Stimulated activated CD4-positive, alpha-beta T cell treated with anti-CD3 and anti-CD28 coated beads, Interleukin-4, amount 100 ng/mL, for 48 hours (primary cell): Measurements from ENCODE around the gene ARHGAP10.
"Not testable (repeated sequence)": the region's sequence is repeated elsewhere in the genome, so short reads cannot be mapped to it uniquely, and the experiment has no call there.

Experiments used
- DNase-seq, 2 donors: peaks; one replicate each; pipeline ENCODE4 v3.0.0-alpha.2; 2020; ENCODE audit warnings: low read depth in 2 of 2

ARHGAP10 gene

DNA sequence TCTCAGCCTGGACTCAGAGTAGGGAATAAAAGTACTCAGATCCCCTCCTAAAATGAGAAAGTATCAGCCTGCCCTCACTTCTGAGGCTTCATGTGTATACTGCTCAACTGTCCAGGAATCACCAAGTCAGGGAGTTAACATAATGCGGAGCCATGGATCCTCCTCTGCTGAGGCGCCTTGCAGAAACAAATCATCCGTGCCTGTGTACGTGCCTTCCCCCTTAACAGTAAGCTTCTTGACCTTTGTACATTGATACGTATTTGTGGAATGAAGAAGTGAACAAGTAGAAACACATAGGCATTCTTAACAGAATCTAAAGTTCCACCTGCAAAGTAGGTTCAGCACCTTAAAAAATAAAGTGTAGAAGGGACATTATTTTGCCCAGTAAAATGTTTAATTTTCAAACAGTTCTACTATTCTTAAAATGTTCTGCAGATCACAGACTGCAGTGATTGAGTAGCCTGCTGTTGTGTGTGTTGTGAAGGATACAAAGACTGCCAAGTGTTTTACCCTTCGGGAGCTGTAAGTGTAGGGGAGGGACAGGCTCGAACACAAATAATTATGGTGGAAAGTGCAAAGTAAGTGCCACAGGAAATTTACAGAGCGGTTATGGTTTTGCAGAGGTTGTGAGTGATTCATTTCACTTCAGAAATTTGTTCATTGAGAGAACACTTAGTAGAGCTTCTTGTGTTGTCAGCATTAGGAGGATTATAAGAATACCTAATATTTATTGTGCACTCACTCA, 61.9 kb downstream of the ARHGAP10 start:
- no peak for DNase-seq

- DNase-seq = no peak
These were observed 62.4 kb downstream of the ARHGAP10 start for GRCh38 chr4:147794314-147794680.

- DNase-seq = no peak
These were observed 63.0 kb downstream of the ARHGAP10 start for GRCh38 chr4:147794787-147795413.

DNA sequence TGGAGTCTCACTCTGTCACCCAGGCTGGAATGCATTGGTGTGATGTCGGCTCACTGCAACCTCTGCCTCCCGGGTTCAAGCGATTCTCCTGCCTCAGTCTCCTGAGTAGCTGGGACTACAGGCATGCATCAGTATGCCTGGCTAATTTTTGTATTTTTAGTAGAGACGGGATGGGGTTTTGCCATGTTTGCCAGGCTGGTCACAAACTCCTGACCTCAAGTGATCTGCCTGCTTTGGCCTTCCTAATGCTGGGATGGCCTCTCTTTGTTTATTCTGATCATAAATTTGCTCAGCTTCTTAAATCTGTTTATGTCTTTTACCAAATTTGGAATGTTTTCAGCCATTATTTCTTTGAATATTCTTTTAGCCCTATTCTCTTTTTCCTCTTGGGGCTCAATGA, 67.2 kb downstream of the ARHGAP10 start:
- DNase-seq = not testable (repeated sequence)

DNA sequence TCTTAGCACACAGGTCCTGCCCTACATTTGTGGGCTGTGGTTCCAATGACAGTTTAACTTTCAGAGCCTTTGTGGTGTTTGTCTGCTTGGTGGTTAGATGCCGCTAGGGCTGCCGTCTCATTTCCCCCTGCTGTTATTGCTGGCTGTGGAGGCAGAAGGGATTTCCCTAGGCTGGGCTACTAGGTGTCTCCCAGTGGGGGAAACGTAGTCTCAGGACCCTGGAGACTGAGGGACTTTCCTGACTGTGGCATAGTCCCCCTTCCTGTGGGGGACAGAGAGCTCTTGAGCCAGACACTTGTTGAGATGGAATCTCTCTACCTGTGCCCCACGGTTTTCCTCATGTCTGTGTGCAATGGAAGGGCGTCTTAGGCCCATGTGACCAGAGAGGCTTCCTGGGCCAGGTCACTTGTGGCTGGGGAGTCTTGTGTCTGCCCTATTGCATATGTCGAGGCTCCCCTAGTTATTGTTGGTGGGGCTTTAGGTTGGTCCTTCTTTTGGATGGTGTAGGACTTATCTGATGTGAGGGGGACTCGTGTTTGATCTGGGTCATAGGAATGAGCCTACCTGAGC, 68.2 kb downstream of the ARHGAP10 start:
- DNase-seq = peak; percentile 17 to 40

- DNase-seq = no peak
These were observed 69.9 kb downstream of the ARHGAP10 start for GRCh38 chr4:147801820-147802219.

DNA sequence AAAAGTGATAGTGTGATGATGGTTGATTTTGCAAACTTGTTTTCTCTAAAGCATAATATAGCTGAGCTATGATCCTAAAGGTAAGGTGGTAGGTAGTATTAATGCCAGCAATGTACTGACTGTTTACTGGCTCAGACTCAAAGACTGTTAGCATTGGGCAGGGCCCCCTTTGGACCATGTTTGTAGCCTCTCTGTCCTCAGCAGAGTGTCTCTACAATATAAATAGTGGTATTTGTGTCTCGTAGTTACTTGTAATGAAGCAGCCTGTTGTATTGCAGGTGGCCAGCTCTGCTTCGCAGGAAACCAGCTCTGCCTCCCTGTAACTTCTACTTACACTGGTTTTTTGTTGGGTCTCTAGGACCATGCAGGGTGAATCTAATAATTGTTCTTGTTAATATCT, 70.5 kb downstream of the ARHGAP10 start:
- DNase-seq = no peak

GRCh38 chr4:147805946-147806345, 74.1 kb downstream of the ARHGAP10 start:
- DNase-seq = no peak

DNA sequence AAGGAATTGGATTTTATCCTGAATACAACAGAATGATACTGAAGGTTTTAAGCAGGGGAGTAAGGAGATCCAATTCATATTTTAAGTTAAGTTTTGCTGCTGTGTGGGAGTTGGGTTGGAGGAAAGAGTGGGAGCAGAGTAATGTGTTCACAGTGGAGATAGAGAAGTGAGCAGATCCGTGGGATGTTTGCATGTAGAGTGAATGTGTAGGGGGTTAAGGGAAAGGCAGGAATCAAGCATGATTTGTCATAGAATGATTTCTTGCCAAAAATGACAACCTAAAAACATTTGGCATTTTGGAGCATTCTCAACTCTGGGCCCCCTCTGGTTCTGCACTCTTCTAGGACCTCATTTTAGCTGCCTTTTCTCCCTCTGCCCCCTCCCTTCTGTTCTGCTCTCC, 76.6 kb downstream of the ARHGAP10 start:
- no peak for DNase-seq

DNA sequence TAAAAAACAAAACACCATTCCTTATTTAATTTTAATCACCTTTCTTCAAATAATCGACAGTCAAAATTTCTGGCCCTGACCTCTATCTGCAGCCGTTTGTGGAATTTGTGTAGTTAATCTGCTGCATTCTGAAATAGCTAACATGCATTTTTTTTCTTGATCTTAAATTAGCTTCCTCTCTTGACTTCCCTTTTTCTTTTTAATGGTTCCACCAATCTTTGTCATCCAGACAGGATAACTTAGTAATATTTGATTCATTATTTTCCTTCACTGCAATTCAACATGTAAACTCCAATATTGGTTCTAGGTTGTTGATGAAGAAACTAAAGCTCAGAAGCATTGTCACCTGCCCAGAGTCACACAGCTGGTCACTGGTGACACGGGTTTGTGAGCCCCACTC, 77.3 kb downstream of the ARHGAP10 start:
- no peak for DNase-seq

DNA sequence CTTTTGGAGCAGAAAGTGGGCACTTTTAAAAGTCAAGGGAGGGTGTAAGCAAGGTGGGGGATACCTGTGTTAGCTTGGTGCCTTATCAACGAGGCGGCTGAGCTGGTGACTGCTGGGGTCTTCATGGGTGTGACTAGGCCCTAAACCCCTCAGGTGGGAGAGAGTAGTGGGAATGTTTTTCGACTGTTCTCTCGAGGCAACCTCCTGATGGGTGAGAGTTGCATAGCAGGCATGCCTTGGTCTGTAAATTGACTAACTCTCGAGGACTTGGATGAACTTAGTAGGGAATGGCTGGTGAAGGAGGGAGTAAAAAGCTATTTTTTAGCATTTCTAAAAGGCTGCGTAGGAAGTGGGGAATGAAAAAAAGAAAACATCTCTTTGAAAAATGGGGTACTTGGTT, 80.0 kb downstream of the ARHGAP10 start:
- no peak for DNase-seq

DNA sequence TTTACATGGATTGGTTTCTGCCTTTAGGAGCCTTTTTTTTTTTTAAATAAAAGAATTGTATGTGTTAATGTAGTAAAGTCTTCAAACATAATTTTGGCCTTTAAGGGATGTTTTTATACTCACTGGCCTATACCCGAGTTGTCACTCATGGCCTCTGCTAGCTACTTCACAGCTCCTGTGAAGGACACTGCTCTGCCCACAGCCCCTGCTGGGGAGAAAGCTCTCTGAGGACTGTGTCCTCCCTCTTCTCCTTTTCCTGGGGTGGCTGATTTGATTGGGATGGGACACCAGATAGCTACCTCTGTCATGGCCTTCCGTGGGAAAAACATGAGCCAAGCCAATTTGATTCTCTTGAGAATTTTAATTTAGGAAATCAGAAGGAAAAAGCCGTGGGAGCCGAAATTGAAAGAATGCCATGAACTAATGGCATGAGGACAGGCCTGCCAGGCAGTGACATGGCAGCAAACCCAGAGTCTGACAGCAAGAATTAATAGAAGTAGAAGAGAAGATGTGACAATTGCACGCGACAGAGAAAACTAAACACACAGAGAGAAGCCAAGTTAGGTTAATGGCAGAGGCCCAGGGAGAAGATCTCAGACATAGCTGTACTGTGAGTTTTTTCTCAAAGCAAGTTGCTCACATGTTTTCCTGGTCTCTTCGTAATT, 81.4 kb downstream of the ARHGAP10 start:
- no peak for DNase-seq

- DNase-seq = no peak
These were observed 82.1 kb downstream of the ARHGAP10 start for GRCh38 chr4:147813973-147814372.

- DNase-seq = no peak
These were observed 82.5 kb downstream of the ARHGAP10 start for GRCh38 chr4:147814376-147814775.

- no peak for DNase-seq
These were observed 83.9 kb downstream of the ARHGAP10 start for GRCh38 chr4:147815741-147816140.

DNA sequence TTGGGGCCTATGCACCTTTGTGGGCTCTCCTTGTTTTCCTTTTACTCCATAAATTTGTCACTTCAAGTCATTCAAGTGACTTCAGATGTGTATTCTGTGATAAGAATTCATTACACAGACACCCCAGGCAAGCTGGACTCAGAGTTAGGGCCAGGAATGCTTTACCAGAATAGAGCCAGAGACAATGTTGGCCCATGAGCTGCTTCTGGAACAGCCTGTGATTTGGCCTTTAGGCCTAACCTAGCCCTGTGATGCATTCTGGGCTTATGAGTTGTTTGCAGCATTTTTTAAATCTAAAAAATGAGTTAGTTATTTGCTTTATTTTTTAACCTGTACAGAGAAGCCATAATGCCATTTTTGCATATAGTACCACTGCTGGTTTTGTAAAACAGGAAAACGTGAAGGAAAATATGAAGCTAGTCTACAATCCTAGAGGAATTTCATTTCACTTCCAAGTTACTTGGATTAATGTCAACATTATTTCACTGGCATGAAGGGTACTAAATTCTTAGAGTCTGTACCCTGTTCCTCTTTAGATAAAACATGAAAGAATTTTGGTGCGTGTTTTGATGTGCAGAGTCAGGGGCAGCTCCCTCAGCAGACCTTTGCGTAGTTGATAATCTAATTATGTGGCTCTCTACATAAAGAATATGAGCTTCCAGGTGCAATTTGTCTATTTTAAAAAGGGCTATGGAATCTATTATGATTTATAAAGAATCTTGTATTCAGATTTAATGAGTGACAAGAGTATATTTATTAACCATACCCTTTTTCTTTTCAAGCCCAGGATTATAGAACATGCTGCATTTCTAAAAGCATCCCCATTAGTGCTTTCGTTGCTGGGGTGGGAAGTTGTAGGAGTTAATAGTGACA, 84.7 kb downstream of the ARHGAP10 start:
- no peak for DNase-seq

DNA sequence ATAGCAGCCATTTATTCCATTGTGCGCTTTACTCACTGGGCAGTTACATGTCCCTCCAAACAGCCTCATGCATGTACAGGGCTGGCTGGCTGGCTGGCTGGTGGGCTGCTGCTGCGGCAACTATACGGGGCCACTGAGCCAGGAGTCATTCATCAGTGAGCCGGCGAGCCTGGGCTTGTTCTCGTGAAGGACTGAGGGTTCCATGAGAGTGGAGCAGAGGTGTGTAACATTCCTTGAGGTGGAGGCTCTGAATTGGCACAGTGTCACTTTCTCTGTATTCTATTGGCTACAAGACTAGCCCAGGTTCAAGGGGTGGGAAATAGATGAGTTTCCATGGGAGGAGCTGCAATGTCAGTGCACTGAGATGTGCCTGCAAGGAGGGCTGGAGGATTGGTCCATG, 89.1 kb downstream of the ARHGAP10 start:
- DNase-seq = no peak

DNA sequence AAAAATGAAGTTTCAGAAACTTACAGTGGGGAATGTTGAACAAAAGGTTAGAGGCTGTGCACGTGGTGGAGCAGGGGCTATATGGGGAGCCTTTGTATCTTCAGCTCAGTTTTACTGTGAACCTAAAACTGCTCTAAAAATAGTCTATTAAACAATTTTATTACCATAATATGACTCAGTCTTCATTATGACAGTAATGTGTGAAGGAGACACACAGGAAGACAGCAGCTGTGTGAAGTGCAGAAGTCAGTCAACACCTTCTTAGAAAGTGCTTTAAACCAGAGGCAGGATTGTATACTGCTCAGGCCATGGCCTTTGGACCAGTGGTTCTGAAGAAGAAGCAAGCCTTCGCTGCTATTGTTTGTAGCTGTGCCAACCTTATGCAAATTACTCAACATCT, 89.7 kb downstream of the ARHGAP10 start:
- no peak for DNase-seq

- no peak for DNase-seq
These were observed 90.2 kb downstream of the ARHGAP10 start for GRCh38 chr4:147822128-147822527.

DNA sequence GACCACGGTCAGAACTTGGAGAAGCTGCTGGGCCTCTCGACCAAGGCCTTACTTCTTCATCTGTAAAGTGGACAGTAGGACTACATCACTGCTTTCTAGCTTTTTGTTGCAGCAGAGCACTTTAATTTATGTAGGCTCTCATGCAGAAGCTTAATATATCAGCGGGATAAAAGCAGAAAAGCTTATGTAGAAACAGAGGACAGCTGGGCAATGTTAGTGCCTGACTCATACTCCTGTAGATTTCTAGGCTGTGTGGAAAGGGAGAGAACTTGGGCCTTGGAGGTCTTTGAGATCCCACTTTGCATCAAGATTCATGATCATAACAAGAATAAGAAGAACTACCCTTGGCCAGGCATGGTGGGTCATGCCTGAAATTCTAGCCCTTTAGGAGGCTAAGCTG, 91.2 kb downstream of the ARHGAP10 start:
- no peak for DNase-seq

DNA sequence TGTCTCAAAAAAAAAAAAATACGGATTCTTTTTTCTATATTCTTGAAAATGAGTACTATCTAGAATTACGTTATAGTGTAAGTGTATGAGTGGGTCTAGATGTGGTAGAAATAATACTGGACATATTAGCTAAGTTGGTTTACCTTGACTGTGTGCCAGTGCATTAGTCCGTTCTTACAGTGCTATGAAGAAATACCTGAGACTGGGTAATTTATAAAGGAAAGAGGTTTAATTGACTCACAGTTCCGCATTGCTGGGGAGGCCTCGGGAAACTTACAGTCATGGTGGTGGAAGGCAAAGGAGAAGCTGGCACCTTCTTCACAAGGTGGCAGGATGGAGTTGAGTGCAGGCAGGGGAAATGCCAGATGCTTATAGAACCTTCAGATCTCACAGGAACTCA, 92.4 kb downstream of the ARHGAP10 start:
- no peak for DNase-seq

- DNase-seq = no peak
These were observed 93.0 kb downstream of the ARHGAP10 start for GRCh38 chr4:147824884-147825283.
